PFSK-1 (cell line): ENCODE measurements around the gene MESP1.

ENCODE experiments used
- FOXP2 ChIP-seq: optimal IDR thresholded peaks from 2 replicates; pipeline ENCODE3; 2011; ENCODE audit warnings: borderline replicate concordance, control low read depth, inconsistent platforms; ENCODE audit not compliant: insufficient read depth; ENCODE audit errors: extremely low read length, extremely low read depth
- POLR2AphosphoS5 ChIP-seq: IDR thresholded peaks from 2 replicates; pipeline ENCODE4 v1.6.1; 2012; ENCODE audit warnings: low read depth, mild to moderate bottlenecking, control low read depth, low read length, moderate library complexity
- REST ChIP-seq, 2 experiments: IDR thresholded peaks; 2 replicates each; pipeline versions ENCODE4 v1.6.1 to v1.8.0; 2011 to 2012; ENCODE audit warnings: low read depth in 2 of 2, low read length in 2 of 2, control low read depth in 1 of 2, inconsistent platforms in 1 of 2, mild to moderate bottlenecking in 1 of 2, moderate library complexity in 1 of 2; ENCODE audit not compliant: insufficient read depth in 1 of 2
- SIN3A ChIP-seq: IDR thresholded peaks from 2 replicates; pipeline ENCODE4 v1.6.1; 2012; ENCODE audit warnings: mild to moderate bottlenecking, low read length, moderate library complexity, borderline replicate concordance; ENCODE audit not compliant: insufficient read depth
- TAF1 ChIP-seq: IDR thresholded peaks from 2 replicates; pipeline ENCODE4 v1.6.1; 2012; ENCODE audit warnings: low read length, control low read depth, borderline replicate concordance; ENCODE audit not compliant: insufficient read depth

The MESP1 gene

GRCh38 chr15:89761009-89761831 lies 10.2 kb upstream of the MESP1 start:
- TF ChIP-seq REST (IDR thresholded peaks at IDR 0.05; ENCODE audit: insufficient read depth in 1 of 2, low read depth in 2 of 2, low read length in 2 of 2) (no peak), FOXP2 (no peak), TAF1 (no peak), POLR2AphosphoS5 (no peak), SIN3A (no peak)

- TF ChIP-seq REST (IDR thresholded peaks at IDR 0.05; ENCODE audit: insufficient read depth in 1 of 2, low read depth in 2 of 2, low read length in 2 of 2) (peak; percentile 80 to 89), FOXP2 (no peak)
Observed at GRCh38 chr15:89760303-89761008, 9.4 kb upstream of the MESP1 start.

- no peak for TF ChIP-seq TAF1
- no peak for TF ChIP-seq FOXP2
- TF ChIP-seq POLR2AphosphoS5, result no peak
- no peak for TF ChIP-seq REST (IDR thresholded peaks at IDR 0.05; ENCODE audit: insufficient read depth in 1 of 2, low read depth in 2 of 2, low read length in 2 of 2)
- no peak for TF ChIP-seq SIN3A
Observed at GRCh38 chr15:89759835-89760234, 8.8 kb upstream of the MESP1 start.

- no peak for TF ChIP-seq TAF1
- no peak for TF ChIP-seq SIN3A
- TF ChIP-seq POLR2AphosphoS5, result no peak
- TF ChIP-seq REST (IDR thresholded peaks at IDR 0.05; ENCODE audit: insufficient read depth in 1 of 2, low read depth in 2 of 2, low read length in 2 of 2), result no peak
- no peak for TF ChIP-seq FOXP2
Observed at GRCh38 chr15:89758981-89759380, 7.9 kb upstream of the MESP1 start.

GRCh38 chr15:89758283-89758682 lies 7.2 kb upstream of the MESP1 start:
- no peak for TF ChIP-seq REST (IDR thresholded peaks at IDR 0.05; ENCODE audit: insufficient read depth in 1 of 2, low read depth in 2 of 2, low read length in 2 of 2)
- TF ChIP-seq SIN3A, result no peak
- no peak for TF ChIP-seq FOXP2
- TF ChIP-seq POLR2AphosphoS5, result no peak
- no peak for TF ChIP-seq TAF1
